ENCODE measurements around the gene INKA2.

INKA2 gene

DNA sequence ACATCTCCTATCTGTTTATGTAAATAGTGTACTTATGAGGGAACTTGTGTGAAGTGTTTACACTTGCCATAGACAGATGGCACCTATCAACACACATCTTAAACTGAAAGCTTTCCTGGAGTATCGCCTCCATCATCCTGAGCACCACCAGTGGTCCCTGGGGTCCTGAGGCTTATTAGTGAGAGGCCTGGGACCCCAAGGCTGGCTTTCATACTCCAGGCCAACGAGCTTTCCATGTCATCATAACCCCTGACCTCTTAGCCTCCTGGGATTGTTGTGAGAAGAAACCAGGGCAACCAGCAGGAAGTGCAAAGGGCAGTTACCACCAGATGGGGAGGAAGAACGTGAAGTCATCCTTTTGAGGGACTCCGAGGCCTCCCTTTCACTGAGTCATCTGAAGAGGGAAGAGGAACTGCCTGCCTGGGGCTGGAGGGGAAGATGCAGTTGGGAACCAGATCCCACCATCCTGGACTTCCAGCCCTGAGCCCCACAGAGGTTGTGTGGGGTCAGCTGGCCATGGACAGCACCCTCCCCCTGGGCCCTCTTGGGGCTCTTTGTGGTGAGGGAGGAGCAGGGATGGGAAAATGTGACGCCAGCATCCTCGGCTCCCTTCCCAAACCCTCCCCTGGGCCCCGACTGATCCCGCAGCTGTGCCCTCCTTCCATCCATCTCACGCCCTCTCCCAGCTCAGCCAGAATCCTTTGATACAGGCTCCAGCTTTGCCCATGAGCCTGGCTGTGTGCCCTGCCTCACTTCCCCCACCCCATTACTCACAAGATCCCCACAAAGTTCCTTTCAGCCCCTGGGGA, 5.8 kb downstream of the INKA2 start:
- no peak for DNase-seq (ENCODE audit: low read depth in 2 of 2)

DNA sequence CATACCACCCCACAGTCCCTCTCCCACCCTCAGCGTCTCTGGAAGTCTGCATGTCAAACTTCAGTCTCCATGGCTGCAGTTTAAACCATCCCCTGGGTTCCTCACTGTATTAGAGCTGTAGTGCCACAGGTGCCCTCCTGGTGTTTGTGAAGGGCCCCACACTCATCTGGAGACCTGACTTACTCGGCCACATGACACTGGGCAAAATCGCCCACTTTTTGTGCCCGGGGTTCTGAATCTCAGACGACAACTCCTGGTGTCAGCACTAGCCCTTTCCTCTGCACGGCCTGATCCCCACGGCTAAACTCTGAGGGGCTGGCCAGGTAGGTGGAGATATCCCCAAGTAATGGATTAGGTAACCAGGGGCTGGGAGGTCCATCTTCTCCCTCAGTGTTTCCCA, 6.5 kb downstream of the INKA2 start:
- DNase-seq (ENCODE audit: low read depth in 2 of 2) = no peak

DNA sequence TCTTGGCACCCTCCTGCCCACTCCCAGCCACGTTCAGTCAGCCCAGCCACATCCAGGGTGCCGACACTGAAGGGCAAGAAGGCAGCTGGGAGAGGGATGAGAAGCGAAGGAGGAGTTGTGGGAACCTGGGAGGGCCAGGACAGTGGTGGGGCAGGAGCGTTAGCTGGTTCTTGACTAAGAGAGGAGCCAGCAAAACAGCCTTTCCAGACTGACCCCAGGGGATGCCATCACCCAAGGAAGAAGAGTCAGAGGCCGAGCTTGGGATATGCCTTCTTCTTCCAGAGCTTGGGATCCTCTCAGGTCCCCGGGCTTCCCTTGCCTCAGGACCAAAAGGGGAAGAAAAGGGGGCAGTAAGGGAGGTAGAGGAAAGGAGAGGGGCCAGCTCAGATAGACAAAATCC, 7.2 kb downstream of the INKA2 start:
- DNase-seq (ENCODE audit: low read depth in 2 of 2) = no peak

DNA sequence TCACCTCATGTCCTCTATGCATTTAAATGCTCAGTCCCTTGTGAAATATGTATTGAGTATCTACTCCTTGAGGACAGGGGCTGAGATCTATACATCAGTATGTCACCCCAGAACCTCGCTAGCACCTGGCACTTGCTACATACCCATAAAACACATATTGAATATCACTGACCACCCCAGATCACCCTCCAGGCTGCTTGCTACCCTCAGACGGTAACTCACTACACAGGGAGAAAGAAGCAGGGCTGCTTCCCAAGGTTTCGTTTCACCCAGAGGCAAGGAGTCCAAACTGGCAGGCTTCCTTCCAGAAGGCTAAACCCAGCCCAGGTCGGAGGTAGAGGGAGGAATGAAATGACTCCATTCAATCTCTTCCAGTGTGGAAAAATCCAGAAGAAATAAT, 8.5 kb downstream of the INKA2 start:
- DNase-seq (ENCODE audit: low read depth in 2 of 2) = no peak

DNA sequence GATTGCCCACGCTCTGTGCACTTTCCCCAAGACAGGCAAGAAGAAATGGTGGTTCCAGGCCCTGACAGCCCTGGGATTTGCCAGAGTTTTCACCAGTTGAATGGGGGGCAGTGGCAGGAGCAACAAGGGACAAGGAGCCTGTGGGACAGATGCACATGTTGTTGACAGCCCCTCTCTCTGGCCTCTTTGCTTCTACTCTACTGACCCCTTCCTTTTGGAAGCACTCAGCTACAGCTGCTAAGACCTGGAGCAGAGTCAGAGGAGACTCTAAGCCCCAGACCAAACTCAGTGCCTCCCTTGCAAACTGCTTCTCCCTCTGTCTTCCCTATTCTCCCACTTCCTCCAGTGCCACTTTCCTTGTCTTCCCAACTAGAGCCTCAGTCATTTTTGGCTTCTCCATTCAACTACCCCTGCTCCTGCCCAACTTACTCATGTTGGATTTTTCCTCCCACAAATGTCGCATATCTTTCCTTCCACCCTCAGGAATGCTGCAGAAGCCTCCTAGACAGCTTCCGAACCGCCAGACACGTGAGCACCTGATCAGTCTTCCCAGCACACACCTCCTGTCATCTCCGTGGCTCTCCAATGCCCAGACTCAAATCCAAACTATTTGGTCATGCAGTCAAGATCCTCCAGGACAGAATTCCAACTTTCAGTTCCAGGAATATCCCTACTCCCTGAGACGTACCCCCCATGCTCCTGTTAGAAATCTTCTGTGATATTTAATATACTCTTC, 9.1 kb downstream of the INKA2 start:
- no peak for DNase-seq (ENCODE audit: low read depth in 2 of 2)

DNA sequence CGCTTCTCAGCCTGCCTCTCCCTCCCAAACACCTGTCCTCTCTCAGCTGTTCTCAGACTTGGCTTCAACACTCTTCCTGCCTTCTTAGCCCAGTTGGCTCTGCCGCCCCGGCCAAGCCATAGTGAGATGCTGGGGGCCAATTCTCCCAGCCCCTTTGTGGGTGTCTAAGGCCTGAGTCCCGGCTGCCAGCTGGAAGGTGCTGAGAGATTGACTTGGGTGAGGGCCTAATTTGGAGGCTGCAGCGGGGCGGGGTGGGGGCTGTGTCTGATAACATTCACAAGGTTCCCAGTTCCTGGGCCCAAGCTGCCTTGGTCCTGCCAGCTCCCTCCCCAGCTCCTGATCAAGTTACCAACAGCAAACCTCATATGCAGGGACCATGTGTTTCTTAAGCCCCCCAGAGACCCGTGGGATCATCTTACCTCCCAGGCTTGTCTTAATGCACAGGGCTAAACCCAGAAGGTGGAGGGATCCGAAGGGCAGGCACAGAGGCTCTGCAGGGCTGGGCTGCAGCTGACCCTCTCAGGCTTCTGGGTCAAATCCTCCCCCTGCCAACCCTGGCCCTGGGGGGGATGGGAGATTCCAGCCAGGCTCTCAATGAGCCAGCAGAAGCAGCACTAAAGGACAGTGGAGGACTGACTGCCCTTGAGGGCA, 9.8 kb downstream of the INKA2 start:
- no peak for DNase-seq (ENCODE audit: low read depth in 2 of 2)

DNA sequence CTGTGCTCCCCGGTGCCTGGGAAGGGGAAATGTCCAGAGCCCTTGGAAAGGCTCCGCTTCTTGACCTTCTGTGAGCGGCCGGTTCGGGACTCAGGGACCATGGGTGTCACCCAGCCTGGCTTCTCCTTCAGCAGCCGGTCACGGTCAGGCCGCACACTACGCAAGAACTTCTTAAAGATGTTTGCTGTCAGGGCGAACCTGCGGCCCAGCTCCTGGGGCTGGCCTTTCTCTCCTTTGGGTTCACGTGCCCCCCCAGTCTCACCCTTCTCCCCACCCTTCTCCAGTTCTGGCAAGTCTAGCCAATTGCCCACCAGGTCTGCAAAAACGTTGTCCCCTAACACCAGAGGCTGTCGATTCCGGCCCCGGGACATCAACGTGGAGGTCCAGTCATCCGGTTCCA, 12.1 kb downstream of the INKA2 start:
- DNase-seq (ENCODE audit: low read depth in 2 of 2) = no peak

DNA sequence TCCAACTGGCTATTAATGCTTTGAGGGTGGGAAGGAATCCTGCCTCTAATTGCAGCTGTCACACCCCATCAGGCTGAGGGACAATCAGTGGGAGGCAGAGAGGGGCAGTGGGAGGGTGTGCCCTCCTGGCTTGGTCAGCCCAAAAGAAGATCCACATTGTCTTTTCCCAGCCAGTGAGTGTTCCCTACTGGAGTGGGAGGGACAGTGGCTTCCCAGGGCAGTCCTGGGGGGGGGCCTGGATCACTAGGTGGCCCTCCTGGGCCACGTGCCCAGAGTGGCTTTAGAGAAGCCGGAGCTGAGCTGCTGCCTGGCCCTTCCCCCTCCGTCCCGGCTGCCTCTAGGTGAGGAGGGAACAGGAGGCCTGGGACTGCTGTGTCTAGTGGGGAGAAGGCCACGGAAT, 14.0 kb downstream of the INKA2 start:
- DNase-seq (ENCODE audit: low read depth in 2 of 2) = no peak

DNA sequence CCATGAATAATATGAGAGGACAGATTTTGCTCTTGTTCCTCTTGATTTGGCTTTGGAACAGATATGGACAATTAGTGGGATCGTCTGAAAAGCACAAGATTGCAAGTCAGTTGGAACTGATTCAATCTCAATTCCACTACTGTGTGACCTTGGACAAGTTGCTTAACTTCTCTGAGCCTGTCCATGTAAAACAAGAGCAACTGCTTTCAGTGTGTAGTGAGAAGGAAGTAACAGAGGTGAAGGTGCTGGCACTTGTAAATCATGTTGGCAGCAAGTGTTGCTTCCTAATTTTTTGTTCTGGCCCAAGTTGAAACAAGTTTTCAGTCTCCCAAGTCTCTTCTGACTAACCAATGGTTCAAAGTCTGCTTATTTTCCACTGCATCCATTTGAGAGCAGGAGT, 15.3 kb downstream of the INKA2 start:
- no peak for DNase-seq (ENCODE audit: low read depth in 2 of 2)

DNA sequence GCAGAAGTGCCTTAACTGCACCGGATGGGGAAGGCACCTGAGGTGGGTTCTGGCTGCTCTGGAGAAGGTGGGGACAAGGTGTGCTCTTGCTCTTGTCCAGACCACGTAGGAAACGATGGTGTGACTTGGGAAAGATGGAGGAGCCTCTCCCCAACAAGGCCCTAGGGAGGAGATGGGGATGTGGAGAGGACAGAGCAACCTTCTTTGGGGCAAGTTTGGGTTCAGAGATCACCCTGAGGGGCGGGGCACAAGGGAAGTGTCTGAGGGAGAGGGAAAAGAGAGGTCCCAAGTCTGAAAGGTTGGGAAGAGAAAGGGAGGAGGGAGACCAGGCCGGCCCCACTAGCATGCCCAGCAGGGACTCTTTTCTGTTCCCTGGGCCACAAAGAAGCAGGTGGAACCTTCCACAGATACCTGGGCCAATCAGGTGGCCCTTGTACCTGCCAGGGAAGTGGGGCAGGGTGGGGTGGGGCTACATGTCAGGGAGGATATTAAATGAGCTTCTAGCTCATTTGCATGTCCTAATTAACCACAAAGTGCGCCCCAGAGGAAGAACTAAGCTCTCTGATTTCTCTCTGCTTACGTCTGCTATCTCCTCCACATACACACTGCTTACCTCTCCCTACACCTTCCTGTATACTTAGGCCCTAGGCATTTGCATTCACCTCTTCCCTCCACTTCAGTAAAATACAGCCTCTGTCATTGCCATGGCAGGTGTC, 15.9 kb downstream of the INKA2 start:
- no peak for DNase-seq (ENCODE audit: low read depth in 2 of 2)

DNA sequence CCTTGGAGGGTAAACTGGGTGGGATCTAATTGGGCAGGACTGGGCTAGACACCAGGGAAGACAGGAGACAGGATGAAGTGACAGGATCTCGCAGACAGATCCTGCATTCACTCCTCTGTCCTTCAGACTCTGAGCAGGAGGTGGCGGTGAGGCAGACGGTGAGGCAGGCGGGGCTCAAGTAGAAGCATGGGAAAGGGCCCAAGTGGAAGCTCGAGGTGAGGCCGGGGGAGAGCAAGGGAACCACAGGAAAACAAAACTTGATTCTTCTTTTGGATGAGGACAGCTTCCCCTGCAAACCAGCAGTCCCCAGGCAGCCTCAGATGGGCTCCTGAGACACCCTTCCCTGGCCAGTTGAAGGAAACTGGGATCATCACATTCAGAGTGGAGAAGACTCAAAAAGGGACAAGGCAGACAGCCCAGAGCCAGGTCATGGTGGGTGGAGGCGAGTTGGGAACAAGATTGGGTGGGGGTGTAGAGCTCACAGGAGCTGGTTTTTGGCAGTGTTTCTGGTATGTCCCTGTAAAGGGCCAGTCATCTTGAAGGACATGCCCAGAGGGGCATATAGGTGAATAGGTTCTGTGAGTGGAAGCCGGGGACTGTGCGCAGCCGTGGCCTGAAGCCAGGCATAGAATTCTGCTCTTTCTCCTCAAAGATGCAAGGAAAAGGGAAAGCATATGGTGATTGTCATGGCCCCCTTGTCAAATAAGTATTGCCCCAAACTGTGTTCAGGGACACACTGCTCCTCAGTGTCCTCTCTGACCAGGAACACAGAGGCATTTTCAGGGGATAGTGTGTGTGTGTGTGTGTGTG, 18.0 kb downstream of the INKA2 start:
- no peak for DNase-seq (ENCODE audit: low read depth in 2 of 2)

DNA sequence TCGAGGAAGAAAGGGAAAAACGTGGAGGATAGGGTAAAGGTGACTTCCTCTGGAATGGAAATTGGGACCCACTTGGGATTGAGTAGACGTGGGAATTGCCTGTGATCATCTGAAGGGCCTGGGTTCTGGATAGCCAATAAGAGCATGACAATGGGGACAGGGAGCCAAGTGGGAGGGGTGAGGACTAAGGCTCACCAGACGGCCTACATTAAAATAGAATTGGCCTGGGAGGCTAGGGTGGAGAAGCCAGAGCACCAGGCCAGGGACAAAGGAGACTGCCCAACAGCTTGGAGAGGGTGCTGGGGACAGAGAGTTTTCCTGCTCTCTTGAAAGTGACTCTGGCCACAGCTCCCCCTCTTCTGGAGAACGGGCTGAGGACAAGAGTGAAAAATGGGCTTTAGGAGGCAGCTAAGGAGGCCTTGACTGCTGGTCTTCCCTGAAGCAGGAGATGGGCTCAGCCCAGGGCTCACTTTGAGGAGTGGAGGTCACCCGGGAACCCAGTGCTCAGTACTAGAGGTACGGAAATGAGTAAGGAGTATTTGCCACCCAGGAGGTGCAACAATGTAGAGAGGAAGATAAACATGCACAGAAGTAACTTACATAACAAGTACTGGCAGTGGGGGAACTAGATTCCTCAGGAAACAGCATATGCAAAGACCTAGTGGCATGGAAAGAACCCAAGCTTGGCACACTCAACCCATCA, 18.8 kb downstream of the INKA2 start:
- DNase-seq (ENCODE audit: low read depth in 2 of 2) = no peak

DNA sequence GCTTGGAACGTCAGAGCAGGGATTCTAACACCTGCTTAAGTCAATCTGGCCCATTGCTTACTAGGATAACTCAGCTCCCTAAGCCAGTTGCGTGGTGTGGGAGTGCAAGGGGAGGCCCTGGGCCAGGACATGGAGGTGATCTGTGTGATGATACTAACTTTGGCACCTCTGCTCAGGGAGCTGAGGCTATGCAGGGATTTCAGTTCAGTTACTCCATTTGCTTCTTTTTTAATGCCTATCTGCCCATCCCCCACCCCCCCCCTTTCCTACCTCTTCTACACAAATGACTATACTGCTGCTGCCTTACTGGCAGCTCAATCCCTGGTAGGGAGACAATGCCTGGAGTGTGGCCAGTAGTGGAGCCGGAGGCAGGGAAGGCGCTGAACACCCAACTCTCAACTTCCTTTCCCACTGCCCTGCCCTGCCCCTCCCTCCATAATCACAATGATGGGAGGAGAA, 19.5 kb downstream of the INKA2 start:
- DNase-seq (ENCODE audit: low read depth in 2 of 2) = no peak

DNA sequence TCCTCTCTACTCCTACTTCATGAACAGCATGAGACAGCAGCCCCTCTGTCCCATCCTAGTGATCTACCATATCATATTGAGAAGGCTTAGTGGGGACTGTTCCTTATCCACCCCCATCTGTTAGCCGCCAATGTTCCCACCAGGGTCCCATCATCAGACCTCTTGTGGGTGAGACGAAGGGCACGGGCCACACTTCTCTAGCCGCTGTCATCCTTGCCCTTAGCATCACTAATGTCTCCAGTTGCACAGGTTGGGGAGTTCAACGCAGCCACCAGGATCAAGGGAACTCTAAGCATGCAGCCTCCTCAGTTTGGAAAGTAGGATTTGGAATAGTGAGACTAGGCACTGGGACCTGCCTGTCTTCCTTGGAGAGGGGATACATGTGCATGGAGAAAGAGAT, 20.1 kb downstream of the INKA2 start:
- DNase-seq (ENCODE audit: low read depth in 2 of 2) = no peak

DNA sequence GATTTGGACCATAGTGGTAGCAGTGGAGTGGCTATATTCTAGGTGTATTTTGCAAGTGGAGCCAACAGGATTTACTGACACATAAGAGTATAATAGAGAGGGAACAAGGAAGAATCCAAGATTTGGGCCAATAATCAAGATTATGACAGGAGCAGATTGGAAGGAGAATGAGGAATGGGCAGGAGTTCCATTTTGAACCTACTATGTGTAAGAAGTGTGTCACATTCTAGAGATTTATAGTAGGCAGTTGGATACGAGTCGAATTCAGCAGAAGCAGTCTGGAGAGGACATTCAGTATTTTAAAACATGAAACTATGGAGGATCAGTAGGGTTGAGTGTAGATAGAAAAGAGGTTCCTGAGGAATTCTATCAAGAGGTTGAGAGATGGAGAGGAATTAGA, 21.7 kb downstream of the INKA2 start:
- DNase-seq (ENCODE audit: low read depth in 2 of 2) = no peak

DNA sequence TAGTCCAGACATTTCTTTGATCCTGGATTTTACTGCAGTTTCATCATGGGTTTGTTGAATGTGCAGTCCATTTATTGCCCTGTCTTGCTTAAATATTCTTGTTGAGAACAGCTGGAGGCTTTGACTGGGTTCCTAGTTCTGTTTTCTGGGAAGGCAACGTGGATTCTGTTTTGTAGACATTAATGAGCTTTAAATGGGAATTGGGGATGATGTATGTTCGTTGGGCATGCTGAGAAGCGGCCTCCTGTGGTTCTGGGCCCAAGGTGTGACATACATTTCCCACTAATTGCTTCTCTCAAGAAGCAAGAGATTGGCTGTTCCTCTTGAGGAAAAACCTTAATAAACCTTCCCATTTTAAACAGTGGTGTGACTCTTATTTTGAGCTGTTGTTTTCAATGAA, 22.9 kb downstream of the INKA2 start:
- DNase-seq (ENCODE audit: low read depth in 2 of 2) = no peak

DNA sequence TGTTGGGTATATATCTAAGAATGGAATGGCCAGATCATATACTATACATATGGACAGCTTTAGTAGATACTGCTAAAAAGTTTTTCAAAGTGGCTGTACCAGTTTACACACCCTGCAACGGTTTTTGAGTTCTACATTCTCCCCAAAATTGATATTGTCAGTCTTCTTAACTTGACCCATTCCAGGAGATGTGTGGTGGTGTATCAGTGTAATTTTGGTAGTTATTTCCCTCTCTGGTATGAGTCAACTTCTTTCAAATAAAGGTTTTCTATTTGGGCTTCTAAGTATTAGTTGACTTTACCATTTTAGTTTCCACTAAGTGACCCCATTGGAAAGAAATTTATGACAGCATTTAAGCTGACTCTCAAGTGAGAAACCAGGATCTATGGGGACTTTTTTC, 29.2 kb downstream of the INKA2 start:
- DNase-seq (ENCODE audit: low read depth in 2 of 2) = no peak

DNA sequence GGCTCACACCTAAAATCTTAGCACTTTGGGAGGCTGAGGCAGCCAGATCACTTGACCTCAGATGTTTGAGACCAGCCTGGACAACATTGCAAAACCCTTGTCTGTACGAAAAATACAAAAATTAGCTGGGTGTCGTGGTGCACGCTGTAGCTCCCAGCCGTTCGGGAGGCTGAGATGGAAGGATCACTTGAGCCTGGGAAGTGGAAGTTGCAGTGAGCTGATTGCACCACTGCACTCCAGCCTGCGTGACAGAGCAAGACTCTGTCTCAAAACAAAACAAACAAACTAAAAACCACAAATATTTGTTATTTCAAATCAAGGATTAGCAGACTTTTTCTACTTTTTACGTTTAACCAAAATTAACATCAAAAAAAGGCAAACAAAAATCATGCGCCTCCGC, 31.3 kb downstream of the INKA2 start:
- no peak for DNase-seq (ENCODE audit: low read depth in 2 of 2)

DNA sequence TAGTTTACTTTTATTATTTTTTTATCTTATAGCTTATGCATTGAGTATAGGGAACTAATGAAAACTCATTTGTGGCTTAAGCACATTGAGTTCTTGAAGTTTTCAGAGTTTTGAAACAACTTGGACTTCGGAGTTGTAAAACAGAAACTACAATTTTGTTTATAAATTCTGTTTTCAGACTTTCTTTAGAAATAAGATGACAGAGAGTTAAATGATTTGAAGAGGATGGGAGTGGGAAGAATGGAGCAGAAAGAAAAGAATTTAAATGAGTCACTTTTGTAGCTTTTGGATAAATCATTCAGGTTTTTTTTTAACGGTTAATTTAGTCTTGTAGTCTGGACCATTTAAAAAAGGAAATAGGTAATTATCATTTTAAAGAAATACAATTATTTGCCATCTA, 32.3 kb downstream of the INKA2 start:
- DNase-seq (ENCODE audit: low read depth in 2 of 2) = no peak

DNA sequence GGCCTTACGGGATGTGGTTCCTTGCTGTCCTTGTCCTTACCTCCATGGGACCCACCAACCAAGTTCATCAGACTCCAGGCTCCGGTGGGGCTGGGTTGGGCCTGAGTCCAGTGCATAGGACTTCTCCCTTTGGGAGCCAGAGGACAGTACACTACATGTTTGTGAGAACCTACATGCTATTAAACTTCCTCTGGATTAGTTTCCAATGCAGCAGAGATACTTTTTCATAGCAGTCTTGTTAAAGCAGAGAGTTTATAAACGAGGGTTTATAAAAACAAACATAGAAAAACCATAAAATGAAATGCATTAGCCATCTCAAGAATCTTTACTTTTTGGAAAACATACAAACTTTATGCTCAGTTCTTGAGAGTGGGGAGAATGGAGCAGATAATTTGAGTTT, 33.4 kb downstream of the INKA2 start:
- DNase-seq (ENCODE audit: low read depth in 2 of 2) = no peak

DNA sequence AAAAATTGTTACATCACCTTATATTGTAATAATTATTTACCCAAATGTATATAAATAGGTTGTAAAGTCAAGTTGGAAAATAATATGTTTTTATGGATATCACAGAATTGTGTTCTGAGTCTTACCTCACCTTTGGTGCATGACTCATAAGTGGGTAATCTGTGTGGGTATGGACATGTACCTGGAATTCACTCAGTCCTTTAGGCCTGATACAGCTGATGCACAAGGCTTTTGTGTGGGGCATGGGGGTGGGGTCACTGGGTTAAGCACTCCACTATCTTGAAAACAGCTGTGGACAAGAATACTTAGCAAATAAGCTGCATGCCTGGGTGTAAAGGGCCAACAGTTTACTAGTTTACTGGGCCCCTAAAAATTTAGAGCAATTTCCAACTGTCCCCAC, 34.4 kb downstream of the INKA2 start:
- DNase-seq (ENCODE audit: low read depth in 2 of 2) = no peak
